ENCODE data around the gene TMEM150A. TPM values are rescaled to one million over a fixed set of nuclear protein-coding genes. Genes with fewer than 3 reads are reported as not detected.

TMEM150A gene
- total RNA-seq, 2 experiments from 2014 or later: 0.92 to 1.1 TPM

- ChIA-PET POLR2A (interaction anchor here (0.7 to 4.9 kb wide), 12 partner anchors 8 to 220 kb away, joined by 3 to 34 read pairs (median 6); partner anchors contain the start of genes MAT2A and RNF181), CTCF (ENCODE audit: unreplicated experiment) (no interaction called here)
- peak overlapping the region; percentile 79 for H3K27ac ChIP-seq (ENCODE audit: low read depth, low read length, poor library complexity, severe bottlenecking)
These were observed 25.5 kb downstream of the TMEM150A start for GRCh38 chr2:85577063-85577385.

GRCh38 chr2:85575739-85576138, 26.8 kb downstream of the TMEM150A start:
- BruUV-seq (replicated peaks): no TSS peak
- intact Hi-C loops (cut with micrococcal nuclease; ENCODE audit: unreplicated experiment): no loop called here
- no peak overlapping the region for H2AFZ ChIP-seq (ENCODE audit: low read length)
- no peaks in the 10 kb centered on the region for H3K9me3 ChIP-seq (ENCODE audit: low read length)
- peaks cover 27% of the 10 kb centered on the region for H3K4me1 ChIP-seq (ENCODE audit: insufficient read depth, low read length, poor library complexity, severe bottlenecking)
- H3K4me2 ChIP-seq (ENCODE audit: low read length): no peak overlapping the region
- ChIA-PET CTCF (ENCODE audit: unreplicated experiment) (no interaction called here), POLR2A (interaction anchor here (1.0 kb wide), 2 partner anchors 9 to 35 kb away, joined by 3 to 6 read pairs; no protein-coding TSS in a partner anchor)
- H3K27ac ChIP-seq (ENCODE audit: low read depth, low read length, poor library complexity, severe bottlenecking): no peak overlapping the region
- H3K36me3 ChIP-seq (ENCODE audit: insufficient read depth, low read length): peaks cover 16% of the 10 kb centered on the region
- TF ChIP-seq EZH2phosphoT487 (IDR thresholded peaks at IDR 0.05; ENCODE audit: borderline replicate concordance, low read depth, low read length) (no peak), CTCF (conservative IDR thresholded peaks at IDR 0.05; ENCODE audit: low read length) (no peak)
- no peak overlapping the region for H3K4me3 ChIP-seq (ENCODE audit: low read depth, low read length, poor library complexity, severe bottlenecking)
- no peaks in the 10 kb centered on the region for H4K20me1 ChIP-seq (ENCODE audit: insufficient read depth, low read length)
- no peaks in the 10 kb centered on the region for H3K9me2 ChIP-seq (ENCODE audit: insufficient read depth, low read length)
- peaks cover 29% of the 10 kb centered on the region; the same call in 1 of the 2 replicates for H3K79me2 ChIP-seq (ENCODE audit: insufficient read depth, low read depth, low read length)
- no peak for DNase-seq (ENCODE audit: low spot score)

More at GRCh38 chr2:85577063-85577385, 25.5 kb downstream of the TMEM150A start:
- peak overlapping the region; percentile 95 for H3K4me2 ChIP-seq (ENCODE audit: low read length)
- DNase-seq (ENCODE audit: low spot score): no peak
- H3K4me3 ChIP-seq (ENCODE audit: low read depth, low read length, poor library complexity, severe bottlenecking): peak overlapping the region; percentile 83
- H3K4me1 ChIP-seq (ENCODE audit: insufficient read depth, low read length, poor library complexity, severe bottlenecking): peaks cover 27% of the 10 kb centered on the region
- no peaks in the 10 kb centered on the region for H4K20me1 ChIP-seq (ENCODE audit: insufficient read depth, low read length)
- TF ChIP-seq EZH2phosphoT487 (IDR thresholded peaks at IDR 0.05; ENCODE audit: borderline replicate concordance, low read depth, low read length) (no peak), CTCF (conservative IDR thresholded peaks at IDR 0.05; ENCODE audit: low read length) (no peak)
- intact Hi-C loops (cut with micrococcal nuclease; ENCODE audit: unreplicated experiment): no loop called here
- peaks cover 25% of the 10 kb centered on the region for H3K36me3 ChIP-seq (ENCODE audit: insufficient read depth, low read length)
- H3K9me3 ChIP-seq (ENCODE audit: low read length): no peaks in the 10 kb centered on the region
- H3K79me2 ChIP-seq (ENCODE audit: insufficient read depth, low read depth, low read length): peaks cover 29% of the 10 kb centered on the region; the same call in 1 of the 2 replicates
- no peaks in the 10 kb centered on the region for H3K9me2 ChIP-seq (ENCODE audit: insufficient read depth, low read length)
- peak overlapping the region; percentile 72; the same call in 1 of the 2 replicates for H2AFZ ChIP-seq (ENCODE audit: low read length)
- no TSS peak for BruUV-seq (replicated peaks)

- Histone ChIP-seq H3K36me3 (ENCODE audit: insufficient read depth, low read length) (no peaks in the 10 kb centered on the region), H3K27ac (ENCODE audit: low read depth, low read length, poor library complexity, severe bottlenecking) (no peak overlapping the region), H3K9me2 (ENCODE audit: insufficient read depth, low read length) (no peaks in the 10 kb centered on the region), H3K4me2 (ENCODE audit: low read length) (no peak overlapping the region), H3K4me1 (ENCODE audit: insufficient read depth, low read length, poor library complexity, severe bottlenecking) (peaks cover 23% of the 10 kb centered on the region), H3K9me3 (ENCODE audit: low read length) (no peaks in the 10 kb centered on the region), H4K20me1 (ENCODE audit: insufficient read depth, low read length) (no peaks in the 10 kb centered on the region), H3K4me3 (ENCODE audit: low read depth, low read length, poor library complexity, severe bottlenecking) (no peak overlapping the region), H2AFZ (ENCODE audit: low read length) (no peak overlapping the region), H3K79me2 (ENCODE audit: insufficient read depth, low read depth, low read length) (no peaks in the 10 kb centered on the region)
- no TSS peak for BruUV-seq (replicated peaks)
- no peak for DNase-seq (ENCODE audit: low spot score)
- intact Hi-C loops (cut with micrococcal nuclease; ENCODE audit: unreplicated experiment): no loop called here
- CTCF ChIA-PET (ENCODE audit: unreplicated experiment): no interaction called here
- POLR2A ChIA-PET: interaction anchor here (0.7 to 0.9 kb wide), 4 partner anchors 9 to 627 kb away, joined by 3 to 5 read pairs (median 3); no protein-coding TSS in a partner anchor
- TF ChIP-seq EZH2phosphoT487 (IDR thresholded peaks at IDR 0.05; ENCODE audit: borderline replicate concordance, low read depth, low read length) (no peak), CTCF (conservative IDR thresholded peaks at IDR 0.05; ENCODE audit: low read length) (no peak)
These were observed 36.2 kb downstream of the TMEM150A start for GRCh38 chr2:85566265-85566664.

All from OCI-LY7 (cell line).